Endothelial cell of umbilical vein (primary cell): Measurements from ENCODE around the gene FOXP1. TPM values are rescaled to one million over a fixed set of nuclear protein-coding genes. Genes with fewer than 3 reads are reported as not detected.

Experiments
- BruUV-seq: library from RNA; stranded (reverse); fragments of 400-500 nt; replicated peaks from 2 replicates; lab custom pipeline; 2021; lab: Mats Ljungman, UMichigan
- CTCF ChIA-PET: fragments of 300-600, 350-600 bp; sonication (Branson Sonifier 250); formaldehyde crosslinking; loops from one replicate; lab custom pipeline; 2021; ENCODE audit warnings: antibody characterized with exemption, inconsistent platforms; lab: Charles Lee
- POLR2A ChIA-PET: fragments of 300-600, 350-600 bp; sonication (Branson Sonifier 250); formaldehyde crosslinking; loops from one replicate; lab custom pipeline; 2021; ENCODE audit warnings: antibody characterized with exemption, inconsistent platforms; lab: Charles Lee
- DNase-seq: peaks from one replicate; pipeline ENCODE4 v3.0.0-alpha.2; 2011; ENCODE audit warnings: low read depth, low spot score
- FAIRE-seq: peaks from 2 replicates; lab custom pipeline; 2011; peaks lifted over from hg19 to GRCh38; lab: Jason Lieb, UNC
- H2AFZ ChIP-seq: 2 replicates; pipeline ENCODE4 v1.6.0; 2012; ENCODE audit warnings: low read depth, low read length, control low read depth, inconsistent platforms
- H3K27ac ChIP-seq: 2 replicates; pipeline ENCODE4 v1.5.1; 2011; ENCODE audit warnings: low read depth, mild to moderate bottlenecking, control low read depth, low read length, moderate library complexity; ENCODE audit not compliant: insufficient read depth
- H3K27me3 ChIP-seq, 2 experiments: 2 replicates each; pipeline versions ENCODE4 v1.6.0 to v1.6.1; 2011; ENCODE audit warnings: low read length in 2 of 2, mixed read lengths in 1 of 2; ENCODE audit not compliant: control insufficient read depth in 2 of 2, insufficient read depth in 2 of 2
- H3K36me3 ChIP-seq, 2 experiments: 2 replicates in 1 of 2; 3 replicates in 1 of 2; pipeline ENCODE4 v1.5.1; 2011; ENCODE audit warnings: low read length in 2 of 2, mild to moderate bottlenecking in 1 of 2, moderate library complexity in 1 of 2; ENCODE audit not compliant: control insufficient read depth in 2 of 2, insufficient read depth in 2 of 2; ENCODE audit errors: extremely low read depth in 1 of 2
- H3K4me1 ChIP-seq: 3 replicates; pipeline ENCODE4 v1.5.1; 2011; ENCODE audit warnings: mild to moderate bottlenecking, low read length; ENCODE audit not compliant: control insufficient read depth, insufficient read depth; ENCODE audit errors: extremely low read depth
- H3K4me2 ChIP-seq: 2 replicates; pipeline ENCODE4 v1.6.1; 2011; ENCODE audit warnings: low read length, control low read depth, mixed read lengths; ENCODE audit not compliant: insufficient read depth
- H3K4me3 ChIP-seq, 3 experiments: fragments of 200-600 bp in 1 of 3; sonication (generic), shearing (Covaris generic) in 1 of 3; replicated peaks in 1 of 3; 2 replicates each; pipeline ENCODE4 v1.5.1; 2011 to 2016; ENCODE audit warnings: control low read depth in 3 of 3, low read length in 3 of 3, mild to moderate bottlenecking in 2 of 3, inconsistent platforms in 1 of 3, low read depth in 1 of 3, moderate library complexity in 1 of 3; ENCODE audit not compliant: insufficient read depth in 1 of 3
- H3K79me2 ChIP-seq: 2 replicates; pipeline ENCODE4 v1.6.0; 2012; ENCODE audit warnings: low read length, inconsistent platforms; ENCODE audit not compliant: control insufficient read depth, insufficient read depth
- H3K9ac ChIP-seq: replicated peaks from 2 replicates; pipeline ENCODE3; 2011; ENCODE audit warnings: low read length, control low read depth; ENCODE audit not compliant: insufficient read depth; ENCODE audit errors: extremely low read depth
- H3K9me1 ChIP-seq: replicated peaks from 3 replicates; pipeline ENCODE4 v1.6.0; 2011; ENCODE audit warnings: mild to moderate bottlenecking, low read length; ENCODE audit not compliant: control insufficient read depth, insufficient read depth; ENCODE audit errors: extremely low read depth
- H3K9me3 ChIP-seq: replicated peaks from 2 replicates; pipeline ENCODE4 v1.5.1; 2012; ENCODE audit warnings: low read length, inconsistent platforms; ENCODE audit not compliant: control insufficient read depth, insufficient read depth
- H4K20me1 ChIP-seq: replicated peaks from 2 replicates; pipeline ENCODE3; 2011; ENCODE audit warnings: mild to moderate bottlenecking, low read length; ENCODE audit not compliant: control insufficient read depth, insufficient read depth; ENCODE audit errors: extremely low read depth
- FOS ChIP-seq: IDR thresholded peaks from 2 replicates; pipeline ENCODE4 v1.6.1; 2011; ENCODE audit warnings: mild to moderate bottlenecking, low read length, moderate library complexity, borderline replicate concordance; ENCODE audit not compliant: insufficient read depth
- GATA2 ChIP-seq: IDR thresholded peaks from 2 replicates; pipeline ENCODE4 v1.7.0; 2011; ENCODE audit warnings: low read depth, mild to moderate bottlenecking, moderate library complexity, mixed read lengths, low read length; ENCODE audit not compliant: insufficient read length, insufficient read depth
- JUN ChIP-seq: IDR thresholded peaks from 2 replicates; pipeline ENCODE4 v1.6.1; 2011; ENCODE audit warnings: borderline replicate concordance, low read depth; ENCODE audit not compliant: insufficient read length, insufficient read depth
- MAX ChIP-seq: IDR thresholded peaks from 2 replicates; pipeline ENCODE4 v1.6.1; 2011; ENCODE audit not compliant: insufficient read depth, insufficient read length
- MYC ChIP-seq: IDR thresholded peaks from one replicate; pipeline ENCODE4 v1.6.1; 2011; ENCODE audit warnings: mild to moderate bottlenecking, low read depth, low read length
- POLR2A ChIP-seq: IDR thresholded peaks from 2 replicates; pipeline ENCODE4 v1.6.1; 2012; ENCODE audit warnings: low read depth, mild to moderate bottlenecking, control low read depth, low read length
- POLR2AphosphoS5 ChIP-seq: IDR thresholded peaks from 2 replicates; pipeline ENCODE4 v1.6.1; 2012; ENCODE audit warnings: low read depth, mild to moderate bottlenecking, control low read depth, low read length, moderate library complexity; ENCODE audit not compliant: insufficient read depth
- dilution Hi-C: fragments of 300-500 bp; cut with MboI; formaldehyde crosslinking; loops from one replicate; pipeline ENCODE4 v1.15.0; 2019; ENCODE audit warnings: low sequenced_read_pairs; ENCODE audit not compliant: extremely low pct_ligation_motif_present
- intact Hi-C: fragments of 100-400 bp; cut with micrococcal nuclease; formaldehyde crosslinking; loops from one replicate; pipeline ENCODE4 v1.10.0; 2022
- polyA plus RNA-seq, 4 experiments: library from polyadenylated mRNA; depleted of rRNA in 3 of 4; stranded (reverse) in 3 of 4; unstranded in 1 of 4; fragments of >200 nt; gene quantifications; 2 replicates each; pipeline versions ENCODE4 v1.2.1 to v1.2.3, GENCODE V29; 2011 to 2012; ENCODE audit warnings: missing spikeins in 1 of 4
- total RNA-seq: library from RNA; stranded (reverse); gene quantifications from 2 replicates; pipeline ENCODE4 v1.2.3, GENCODE V29; 2021

The FOXP1 gene
- total and polyA plus RNA-seq, 2 donors (not counting 3 experiments of a cell fraction or from before 2014, with no cell fraction given) = 41.0 to 107 TPM

- no peak overlapping the region for H2AFZ ChIP-seq
- peak overlapping the region; percentile 92 for H3K27ac ChIP-seq
- no peak overlapping the region for H3K4me3 ChIP-seq
- H3K4me1 ChIP-seq = peaks cover 46% of the 10 kb centered on the region
- TSS peak; percentile 61 for BruUV-seq
- peak overlapping the region; percentile 72 for H3K9ac ChIP-seq
- H3K79me2 ChIP-seq = peaks cover 24% of the 10 kb centered on the region
- no peaks in the 10 kb centered on the region for H3K27me3 ChIP-seq
- intact Hi-C loops (loop anchor here (1.0 to 2.0 kb wide), 3 partner anchors 74 to 602 kb away; no protein-coding TSS in a partner anchor), dilution Hi-C loops (no loop called here)
- peak; percentile 51 for TF ChIP-seq JUN
- TF ChIP-seq POLR2A = peak; percentile 56
- no peak for TF ChIP-seq MAX
- no peak for TF ChIP-seq POLR2AphosphoS5
- peak; percentile 76 for TF ChIP-seq FOS
- ChIA-PET POLR2A (no interaction called here), CTCF (interaction anchor here (0.5 to 4.3 kb wide), 5 partner anchors 13 to 432 kb away, joined by 3 to 19 read pairs (median 4); no protein-coding TSS in a partner anchor)
- H3K36me3 ChIP-seq = peaks cover 16 to 21% of the 10 kb centered on the region in 2 experiments
- no peaks in the 10 kb centered on the region for H3K9me3 ChIP-seq
- peak; percentile 91 for FAIRE-seq
- H3K9me1 ChIP-seq = no peaks in the 10 kb centered on the region
- peak; percentile 97 for DNase-seq
- H4K20me1 ChIP-seq = no peaks in the 10 kb centered on the region
- H3K4me2 ChIP-seq = peak overlapping the region; percentile 69
Observed at GRCh38 chr3:70982700-70983140, 600.8 kb downstream of the FOXP1 start.

DNA sequence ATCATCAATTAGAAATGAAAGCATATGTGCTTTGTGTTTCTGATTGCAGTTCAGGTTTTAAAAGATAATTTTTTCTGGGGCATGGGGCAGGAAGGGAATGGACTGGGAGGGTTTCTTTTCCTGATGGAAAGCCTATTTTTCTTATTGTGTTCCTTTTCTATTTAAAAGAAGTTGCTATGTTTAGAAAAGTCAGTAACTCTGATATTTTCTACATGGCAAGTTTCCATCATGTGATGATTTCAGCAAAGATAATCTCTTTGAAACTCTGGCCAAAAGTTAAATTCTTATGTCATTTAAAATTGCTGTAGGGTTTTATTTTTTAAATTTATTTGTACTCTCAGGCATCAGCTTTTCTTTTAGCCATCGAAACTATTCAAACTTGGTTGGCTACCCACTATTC lies 601.2 kb downstream of the FOXP1 start:
- H3K9ac ChIP-seq = peak overlapping the region; percentile 72
- H4K20me1 ChIP-seq = no peaks in the 10 kb centered on the region
- FAIRE-seq (no peak), DNase-seq (no peak)
- BruUV-seq = no TSS peak
- H3K4me2 ChIP-seq = peak overlapping the region; percentile 69
- no peaks in the 10 kb centered on the region for H3K9me3 ChIP-seq
- peak overlapping the region; percentile 92 for H3K27ac ChIP-seq
- intact Hi-C loops (loop anchor here (1.0 to 2.0 kb wide), 3 partner anchors 75 to 603 kb away; no protein-coding TSS in a partner anchor), dilution Hi-C loops (no loop called here)
- TF ChIP-seq GATA2 (peak; percentile 14), MYC (no peak)
- no peaks in the 10 kb centered on the region for H3K27me3 ChIP-seq
- no peak overlapping the region for H2AFZ ChIP-seq
- no peak overlapping the region for H3K4me3 ChIP-seq
- peaks cover 46% of the 10 kb centered on the region for H3K4me1 ChIP-seq
- CTCF ChIA-PET = interaction anchor here (0.5 to 4.3 kb wide), 4 partner anchors 12 to 431 kb away, joined by 3 to 19 read pairs (median 5); no protein-coding TSS in a partner anchor
- H3K79me2 ChIP-seq = peaks cover 24% of the 10 kb centered on the region
- peaks cover 13 to 21% of the 10 kb centered on the region in 2 experiments for H3K36me3 ChIP-seq
- H3K9me1 ChIP-seq = no peaks in the 10 kb centered on the region
- POLR2A ChIA-PET = interaction anchor here (0.6 kb wide), 1 partner anchor 18 kb away, joined by 3 read pairs; no protein-coding TSS in a partner anchor
